GM23338 (cell line): ENCODE measurements around the gene FST. TPM values are rescaled to one million over a fixed set of nuclear protein-coding genes. Genes with fewer than 3 reads are reported as not detected.

Source experiments
- ATAC-seq: fragments of 200-7000 bp; cut with Tn5 transposase; 3 replicates; pipeline ENCODE4 v1.9.1; 2020
- DNase-seq: peaks from one replicate; pipeline ENCODE4 v3.0.0-alpha.2; 2015; ENCODE audit warnings: low spot score
- H2AFZ ChIP-seq: fragments of 200-600 bp; sonication (generic); 2 replicates; pipeline ENCODE4 v1.8.0; 2016; ENCODE audit warnings: antibody characterized with exemption, mild to moderate bottlenecking, moderate library complexity
- H3F3A ChIP-seq: fragments of 200-600 bp; sonication (generic); replicated peaks from 2 replicates; pipeline ENCODE4 v1.8.0; 2017; ENCODE audit warnings: antibody characterized with exemption, mixed run types, low read depth
- H3K27ac ChIP-seq: fragments of 200-600 bp; sonication (generic); 2 replicates; pipeline ENCODE4 v1.6.1; 2016; ENCODE audit warnings: low read depth
- H3K27me3 ChIP-seq: fragments of 200-600 bp; sonication (generic); 2 replicates; pipeline ENCODE4 v1.8.0; 2016; ENCODE audit warnings: mild to moderate bottlenecking, mixed run types, moderate library complexity; ENCODE audit not compliant: insufficient read depth
- H3K36me3 ChIP-seq: fragments of 200-600 bp; sonication (generic); 2 replicates; pipeline ENCODE4 v1.8.0; 2016; ENCODE audit warnings: mild to moderate bottlenecking; ENCODE audit not compliant: insufficient read depth
- H3K4me1 ChIP-seq: fragments of 200-600 bp; sonication (generic); 2 replicates; pipeline ENCODE4 v1.8.0; 2016; ENCODE audit warnings: mild to moderate bottlenecking, moderate library complexity; ENCODE audit not compliant: insufficient read depth
- H3K4me2 ChIP-seq: fragments of 200-600 bp; sonication (generic); 2 replicates; pipeline ENCODE4 v1.7.1; 2017; ENCODE audit warnings: mixed run types
- H3K4me3 ChIP-seq: fragments of 200-600 bp; sonication (generic); 2 replicates; pipeline ENCODE4 v1.6.1; 2016; ENCODE audit warnings: mixed run types
- H3K79me2 ChIP-seq: fragments of 200-600 bp; sonication (generic); replicated peaks from 2 replicates; pipeline ENCODE4 v1.8.0; 2017; ENCODE audit warnings: mild to moderate bottlenecking; ENCODE audit not compliant: insufficient read depth
- H3K9me2 ChIP-seq: fragments of 200-600 bp; sonication (generic); 2 replicates; pipeline ENCODE4 v1.8.0; 2017; ENCODE audit not compliant: insufficient read depth
- H4K20me1 ChIP-seq: fragments of 200-600 bp; sonication (generic); replicated peaks from 2 replicates; pipeline ENCODE4 v1.8.0; 2017; ENCODE audit warnings: mild to moderate bottlenecking; ENCODE audit not compliant: insufficient read depth
- H3K27ac Mint-ChIP-seq: 2 replicates; pipeline ENCODE4 v1.8.0; 2020; ENCODE audit warnings: inconsistent platforms, mild to moderate bottlenecking, moderate library complexity, mixed read lengths
- H3K27me3 Mint-ChIP-seq: 3 replicates; pipeline ENCODE4 v1.8.0; 2022; ENCODE audit warnings: low read depth, mild to moderate bottlenecking, moderate library complexity, mixed read lengths, inconsistent platforms; ENCODE audit not compliant: insufficient read depth, poor library complexity
- H3K36me3 Mint-ChIP-seq: 3 replicates; pipeline ENCODE4 v1.8.0; 2021; ENCODE audit warnings: low read depth, mild to moderate bottlenecking, inconsistent platforms, moderate library complexity, mixed read lengths
- H3K4me1 Mint-ChIP-seq: 3 replicates; pipeline ENCODE4 v1.8.0; 2020; ENCODE audit warnings: mild to moderate bottlenecking, inconsistent platforms, mixed read lengths
- H3K4me3 Mint-ChIP-seq: 3 replicates; pipeline ENCODE4 v1.8.0; 2021; ENCODE audit warnings: moderate library complexity, mild to moderate bottlenecking, inconsistent platforms, mixed read lengths
- H3K9me3 Mint-ChIP-seq: 3 replicates; pipeline ENCODE4 v1.8.0; 2020; ENCODE audit warnings: moderate library complexity, mild to moderate bottlenecking, inconsistent platforms, mixed read lengths
- NANOG ChIP-seq: IDR thresholded peaks from 2 replicates; pipeline ENCODE4 v1.6.1; 2016; ENCODE audit warnings: antibody characterized with exemption, borderline replicate concordance
- STAT1 ChIP-seq: IDR thresholded peaks from one replicate; pipeline ENCODE4 v1.6.1; 2016; ENCODE audit warnings: antibody characterized with exemption; ENCODE audit not compliant: unreplicated experiment
- ZNF114 ChIP-seq: fragments of 250-450 bp; sonication (Bioruptor Pico); IDR thresholded peaks from 2 replicates; pipeline ENCODE4 v1.5.0; 2020; ENCODE audit warnings: mild to moderate bottlenecking, moderate library complexity
- polyA plus RNA-seq: library from polyadenylated mRNA; unstranded; fragments of >200 nt; fragmentation: Nextera tagmentation; extraction: Ambion mirVana; gene quantifications from 2 replicates; pipeline ENCODE4 v1.2.1, GENCODE V29; 2016
- total RNA-seq: library from RNA; depleted of rRNA; stranded (reverse); fragments of >200 nt; shearing (Covaris generic); gene quantifications from 2 replicates; pipeline ENCODE4 v1.2.3, GENCODE V29; 2014
- TF ChIP-seq, protein P1 (sequence below): fragments of 250-450 bp; sonication (Bioruptor Pico); IDR thresholded peaks from 2 replicates; pipeline ENCODE4 v1.5.0; 2020; ENCODE audit warnings: mild to moderate bottlenecking, moderate library complexity

FST gene
- total and polyA plus RNA-seq, 2 experiments from 2014 or later, result 7.6 to 13.9 TPM

DNA sequence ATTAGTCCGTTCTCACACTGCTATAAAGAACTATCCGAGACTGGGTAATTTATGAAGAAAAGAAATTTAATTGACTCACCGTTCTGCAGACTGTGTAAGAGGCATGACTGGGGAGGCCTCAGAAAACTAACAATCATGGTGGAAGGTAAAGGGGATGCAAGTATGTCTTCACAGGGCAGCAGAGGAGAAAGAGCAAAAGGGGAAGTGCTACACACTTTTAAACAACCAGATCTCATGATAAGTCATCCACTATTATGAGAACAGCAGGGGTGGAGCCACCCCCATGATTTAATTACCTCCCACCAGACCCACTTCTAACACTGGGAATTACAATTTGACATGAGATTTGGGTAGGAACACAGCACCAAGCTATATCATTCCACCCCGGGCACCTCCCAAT, 26.6 kb downstream of the FST start (continued):
- TF ChIP-seq, protein P1, sequence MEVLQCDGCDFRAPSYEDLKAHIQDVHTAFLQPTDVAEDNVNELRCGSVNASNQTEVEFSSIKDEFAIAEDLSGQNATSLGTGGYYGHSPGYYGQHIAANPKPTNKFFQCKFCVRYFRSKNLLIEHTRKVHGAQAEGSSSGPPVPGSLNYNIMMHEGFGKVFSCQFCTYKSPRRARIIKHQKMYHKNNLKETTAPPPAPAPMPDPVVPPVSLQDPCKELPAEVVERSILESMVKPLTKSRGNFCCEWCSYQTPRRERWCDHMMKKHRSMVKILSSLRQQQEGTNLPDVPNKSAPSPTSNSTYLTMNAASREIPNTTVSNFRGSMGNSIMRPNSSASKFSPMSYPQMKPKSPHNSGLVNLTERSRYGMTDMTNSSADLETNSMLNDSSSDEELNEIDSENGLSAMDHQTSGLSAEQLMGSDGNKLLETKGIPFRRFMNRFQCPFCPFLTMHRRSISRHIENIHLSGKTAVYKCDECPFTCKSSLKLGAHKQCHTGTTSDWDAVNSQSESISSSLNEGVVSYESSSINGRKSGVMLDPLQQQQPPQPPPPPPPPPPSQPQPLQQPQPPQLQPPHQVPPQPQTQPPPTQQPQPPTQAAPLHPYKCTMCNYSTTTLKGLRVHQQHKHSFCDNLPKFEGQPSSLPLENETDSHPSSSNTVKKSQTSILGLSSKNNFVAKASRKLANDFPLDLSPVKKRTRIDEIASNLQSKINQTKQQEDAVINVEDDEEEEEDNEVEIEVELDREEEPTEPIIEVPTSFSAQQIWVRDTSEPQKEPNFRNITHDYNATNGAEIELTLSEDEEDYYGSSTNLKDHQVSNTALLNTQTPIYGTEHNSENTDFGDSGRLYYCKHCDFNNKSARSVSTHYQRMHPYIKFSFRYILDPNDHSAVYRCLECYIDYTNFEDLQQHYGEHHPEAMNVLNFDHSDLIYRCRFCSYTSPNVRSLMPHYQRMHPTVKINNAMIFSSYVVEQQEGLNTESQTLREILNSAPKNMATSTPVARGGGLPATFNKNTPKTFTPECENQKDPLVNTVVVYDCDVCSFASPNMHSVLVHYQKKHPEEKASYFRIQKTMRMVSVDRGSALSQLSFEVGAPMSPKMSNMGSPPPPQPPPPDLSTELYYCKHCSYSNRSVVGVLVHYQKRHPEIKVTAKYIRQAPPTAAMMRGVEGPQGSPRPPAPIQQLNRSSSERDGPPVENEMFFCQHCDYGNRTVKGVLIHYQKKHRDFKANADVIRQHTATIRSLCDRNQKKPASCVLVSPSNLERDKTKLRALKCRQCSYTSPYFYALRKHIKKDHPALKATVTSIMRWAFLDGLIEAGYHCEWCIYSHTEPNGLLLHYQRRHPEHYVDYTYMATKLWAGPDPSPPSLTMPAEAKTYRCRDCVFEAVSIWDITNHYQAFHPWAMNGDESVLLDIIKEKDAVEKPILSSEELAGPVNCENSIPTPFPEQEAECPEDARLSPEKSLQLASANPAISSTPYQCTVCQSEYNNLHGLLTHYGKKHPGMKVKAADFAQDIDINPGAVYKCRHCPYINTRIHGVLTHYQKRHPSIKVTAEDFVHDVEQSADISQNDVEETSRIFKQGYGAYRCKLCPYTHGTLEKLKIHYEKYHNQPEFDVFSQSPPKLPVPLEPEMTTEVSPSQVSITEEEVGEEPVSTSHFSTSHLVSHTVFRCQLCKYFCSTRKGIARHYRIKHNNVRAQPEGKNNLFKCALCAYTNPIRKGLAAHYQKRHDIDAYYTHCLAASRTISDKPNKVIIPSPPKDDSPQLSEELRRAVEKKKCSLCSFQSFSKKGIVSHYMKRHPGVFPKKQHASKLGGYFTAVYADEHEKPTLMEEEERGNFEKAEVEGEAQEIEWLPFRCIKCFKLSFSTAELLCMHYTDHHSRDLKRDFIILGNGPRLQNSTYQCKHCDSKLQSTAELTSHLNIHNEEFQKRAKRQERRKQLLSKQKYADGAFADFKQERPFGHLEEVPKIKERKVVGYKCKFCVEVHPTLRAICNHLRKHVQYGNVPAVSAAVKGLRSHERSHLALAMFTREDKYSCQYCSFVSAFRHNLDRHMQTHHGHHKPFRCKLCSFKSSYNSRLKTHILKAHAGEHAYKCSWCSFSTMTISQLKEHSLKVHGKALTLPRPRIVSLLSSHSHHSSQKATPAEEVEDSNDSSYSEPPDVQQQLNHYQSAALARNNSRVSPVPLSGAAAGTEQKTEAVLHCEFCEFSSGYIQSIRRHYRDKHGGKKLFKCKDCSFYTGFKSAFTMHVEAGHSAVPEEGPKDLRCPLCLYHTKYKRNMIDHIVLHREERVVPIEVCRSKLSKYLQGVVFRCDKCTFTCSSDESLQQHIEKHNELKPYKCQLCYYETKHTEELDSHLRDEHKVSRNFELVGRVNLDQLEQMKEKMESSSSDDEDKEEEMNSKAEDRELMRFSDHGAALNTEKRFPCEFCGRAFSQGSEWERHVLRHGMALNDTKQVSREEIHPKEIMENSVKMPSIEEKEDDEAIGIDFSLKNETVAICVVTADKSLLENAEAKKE, result no peak

DNA sequence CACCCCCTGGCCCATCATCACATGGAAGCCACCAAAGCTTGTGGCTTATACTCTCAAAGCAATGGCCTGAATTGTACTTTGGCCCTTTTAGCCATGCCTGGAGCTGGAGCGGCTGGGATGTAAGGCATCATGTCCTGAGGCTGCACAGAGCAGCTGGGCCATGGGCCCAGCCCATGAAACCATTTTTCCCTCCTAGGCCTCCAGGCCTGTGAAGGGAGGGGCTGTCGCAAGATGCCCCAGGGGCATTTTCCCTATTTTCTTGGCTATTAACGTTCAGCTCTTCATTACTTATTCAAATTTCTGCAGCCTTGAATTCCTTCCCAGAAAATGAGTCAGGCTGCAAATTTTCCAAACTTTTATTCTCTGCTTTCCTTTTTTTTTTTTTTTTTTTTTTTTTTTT, 27.7 kb downstream of the FST start:
- H3K4me1 Mint-ChIP-seq, result no peaks in the 10 kb centered on the region
- Histone ChIP-seq H3F3A (no peaks in the 10 kb centered on the region), H3K4me1 (no peaks in the 10 kb centered on the region), H3K4me2 (no peak overlapping the region), H4K20me1 (no peaks in the 10 kb centered on the region), H2AFZ (no peak overlapping the region), H3K4me3 (no peak overlapping the region), H3K36me3 (peaks cover 4% of the 10 kb centered on the region), H3K27ac (no peak overlapping the region), H3K27me3 (no peaks in the 10 kb centered on the region), H3K9me2 (0 out of 2 replicates have a peak, but pooled peaks cover 3% of the 10 kb centered on the region), H3K79me2 (no peaks in the 10 kb centered on the region)
- TF ChIP-seq NANOG, result no peak
- TF ChIP-seq STAT1, result no peak
- TF ChIP-seq, protein P1, result no peak
- TF ChIP-seq ZNF114 (CRISPR knock-in tag), result no peak
- H3K9me3 Mint-ChIP-seq, result peaks cover 39% of the 10 kb centered on the region
- ATAC-seq, result no peak
- DNase-seq, result no peak
- H3K36me3 Mint-ChIP-seq, result peaks cover 31% of the 10 kb centered on the region
- H3K27ac Mint-ChIP-seq, result no peak overlapping the region
- no peak overlapping the region for H3K4me3 Mint-ChIP-seq
- H3K27me3 Mint-ChIP-seq, result no peaks in the 10 kb centered on the region
